HepG2 (cell line): ENCODE measurements around the gene TOLLIP. TPM values are rescaled to one million over a fixed set of nuclear protein-coding genes. Genes with fewer than 3 reads are reported as not detected.
A peak's percentile ranks its signal among the peaks of the same experiment; 100 is the strongest.

Experiments used
- CTCF ChIP-seq: sonication (generic); formaldehyde crosslinking; IDR thresholded peaks from 2 replicates; pipeline ENCODE4 v1.5.0; 2020; ENCODE audit warnings: mild to moderate bottlenecking, missing genetic modification reagents, moderate library complexity
- DZIP1 ChIP-seq: sonication (generic); formaldehyde crosslinking; IDR thresholded peaks from 2 replicates; pipeline ENCODE4 v1.5.0; 2020; ENCODE audit warnings: mild to moderate bottlenecking, missing genetic modification reagents
- FOXC1 ChIP-seq: sonication (generic); formaldehyde crosslinking; IDR thresholded peaks from 2 replicates; pipeline ENCODE4 v1.8.0; 2022; ENCODE audit warnings: mild to moderate bottlenecking, missing genetic modification reagents, borderline replicate concordance
- GZF1 ChIP-seq: sonication (generic); formaldehyde crosslinking; IDR thresholded peaks from 2 replicates; pipeline ENCODE4 v1.5.1; 2020; ENCODE audit warnings: mild to moderate bottlenecking, missing genetic modification reagents
- NFIB ChIP-seq: sonication (generic); formaldehyde crosslinking; IDR thresholded peaks from 2 replicates; pipeline ENCODE4 v1.9.0; 2021; ENCODE audit warnings: missing genetic modification reagents, mild to moderate bottlenecking, borderline replicate concordance
- STAG1 ChIP-seq: sonication (generic); formaldehyde crosslinking; IDR thresholded peaks from 2 replicates; pipeline ENCODE4 v1.4.0; 2020; ENCODE audit warnings: missing genetic modification reagents
- USF2 ChIP-seq, 2 experiments: sonication (generic) in 1 of 2; formaldehyde crosslinking in 1 of 2; IDR thresholded peaks; 2 replicates each; pipeline versions ENCODE4 v1.5.1 to v1.6.1; 2011 to 2020; ENCODE audit warnings: borderline replicate concordance in 1 of 2, low read depth in 1 of 2, low read length in 1 of 2, mild to moderate bottlenecking in 1 of 2, missing genetic modification reagents in 1 of 2, moderate library complexity in 1 of 2
- ZNF672 ChIP-seq: sonication (generic); formaldehyde crosslinking; IDR thresholded peaks from 2 replicates; pipeline ENCODE4 v1.8.1; 2022; ENCODE audit warnings: missing genetic modification reagents
- polyA plus RNA-seq, 8 experiments: library from polyadenylated mRNA; depleted of rRNA in 3 of 8; stranded (reverse) in 7 of 8; unstranded in 1 of 8; fragments of >200 nt; fragmentation: Illumina TruSeq in 4 of 8; extraction: Trizol in 4 of 8; gene quantifications; 2 replicates each; pipeline versions ENCODE4 v1.2.1 to v1.2.3, GENCODE V29; 2011 to 2016; ENCODE audit warnings: low read depth in 4 of 8, missing spikeins in 1 of 8, mixed read lengths in 1 of 8; ENCODE audit not compliant: insufficient read depth in 1 of 8
- total RNA-seq, 5 experiments: library from RNA; depleted of rRNA; stranded (reverse); fragments of >200 nt; fragmentation: Illumina TruSeq; extraction: Trizol; gene quantifications; 2 replicates each; pipeline ENCODE4 v1.2.3, GENCODE V29; 2016; ENCODE audit warnings: low read depth in 1 of 5

The TOLLIP gene
- total and polyA plus RNA-seq, 2 of the 13 experiments (the other 11 are each of a cell fraction or from before 2014, with no cell fraction given) = 25.9 to 47.5 TPM

GRCh38 chr11:1341928-1342524 lies 32.6 kb upstream of the TOLLIP start (continued):
- TF ChIP-seq USF2 (IDR thresholded peaks at IDR 0.05; ENCODE audit: low read depth, low read length) = no peak
- no peak for TF ChIP-seq USF2 (CRISPR knock-in tag; IDR thresholded peaks at IDR 0.05; ENCODE audit: borderline replicate concordance)
- TF ChIP-seq CTCF = peak; percentile 36; the same call in 1 of the 2 replicates
- TF ChIP-seq GZF1 (CRISPR knock-in tag) = no peak
- TF ChIP-seq ZNF672 (CRISPR knock-in tag) = no peak
- no peak for TF ChIP-seq DZIP1
- peak; percentile 29; the same call in 1 of the 2 replicates for TF ChIP-seq STAG1
- no peak for TF ChIP-seq NFIB (CRISPR knock-in tag)
- TF ChIP-seq FOXC1 (CRISPR knock-in tag) = no peak
- TF ChIP-seq, all 625 proteins: peak for 3
